Measurements from ENCODE around the gene TMEM63C. TPM values are rescaled to one million over a fixed set of nuclear protein-coding genes. Genes with fewer than 3 reads are reported as not detected.
"Not testable (repeated sequence)": the region's sequence is repeated elsewhere in the genome, so short reads cannot be mapped to it uniquely, and the experiment has no call there.

The TMEM63C gene
- total RNA-seq, 3 donors from 2014 or later: 21.2 to 40.8 (median 34.9) TPM

DNA sequence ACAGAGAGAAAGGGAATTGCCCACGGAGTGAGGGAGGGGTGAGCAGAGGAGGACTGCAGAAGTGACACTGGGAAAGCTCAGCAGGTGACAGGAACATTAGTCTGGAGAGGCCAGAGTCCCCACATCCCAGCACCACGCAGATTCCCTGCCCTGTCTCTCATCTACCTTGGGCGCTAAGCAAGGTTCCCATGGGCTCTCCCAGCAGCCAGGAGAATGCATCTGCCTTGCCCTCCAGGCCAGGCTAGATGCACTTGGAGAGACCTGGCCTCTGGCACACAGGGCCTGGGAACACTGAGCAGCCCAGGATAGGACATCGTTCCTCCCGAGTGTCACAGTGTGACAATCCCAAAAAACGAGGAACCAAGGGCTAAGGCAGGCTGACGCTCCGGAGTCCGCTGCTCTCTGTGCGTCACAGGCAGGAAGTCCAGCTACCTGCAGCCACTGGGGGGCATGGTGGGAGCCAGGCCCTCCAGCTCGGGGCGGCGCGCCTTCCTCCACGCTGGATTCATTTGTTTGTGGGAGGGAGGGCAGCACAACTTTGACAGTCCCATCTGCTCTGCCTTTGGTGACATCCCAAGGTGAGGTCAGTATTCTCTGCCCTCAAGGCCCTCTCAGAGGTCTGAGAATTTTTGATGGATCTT is 94.8 kb downstream of the TMEM63C start:
- H3K4me1 ChIP-seq (ENCODE audit: low read depth): no peaks in the 10 kb centered on the region
- intact Hi-C loops (cut with DNase I, micrococcal nuclease): no loop called here
- H3K36me3 ChIP-seq (ENCODE audit: low read depth): no peaks in the 10 kb centered on the region
- TF ChIP-seq, protein P1, sequence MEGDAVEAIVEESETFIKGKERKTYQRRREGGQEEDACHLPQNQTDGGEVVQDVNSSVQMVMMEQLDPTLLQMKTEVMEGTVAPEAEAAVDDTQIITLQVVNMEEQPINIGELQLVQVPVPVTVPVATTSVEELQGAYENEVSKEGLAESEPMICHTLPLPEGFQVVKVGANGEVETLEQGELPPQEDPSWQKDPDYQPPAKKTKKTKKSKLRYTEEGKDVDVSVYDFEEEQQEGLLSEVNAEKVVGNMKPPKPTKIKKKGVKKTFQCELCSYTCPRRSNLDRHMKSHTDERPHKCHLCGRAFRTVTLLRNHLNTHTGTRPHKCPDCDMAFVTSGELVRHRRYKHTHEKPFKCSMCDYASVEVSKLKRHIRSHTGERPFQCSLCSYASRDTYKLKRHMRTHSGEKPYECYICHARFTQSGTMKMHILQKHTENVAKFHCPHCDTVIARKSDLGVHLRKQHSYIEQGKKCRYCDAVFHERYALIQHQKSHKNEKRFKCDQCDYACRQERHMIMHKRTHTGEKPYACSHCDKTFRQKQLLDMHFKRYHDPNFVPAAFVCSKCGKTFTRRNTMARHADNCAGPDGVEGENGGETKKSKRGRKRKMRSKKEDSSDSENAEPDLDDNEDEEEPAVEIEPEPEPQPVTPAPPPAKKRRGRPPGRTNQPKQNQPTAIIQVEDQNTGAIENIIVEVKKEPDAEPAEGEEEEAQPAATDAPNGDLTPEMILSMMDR (IDR thresholded peaks at IDR 0.05): no peak
- H3K9me3 ChIP-seq: no peaks in the 10 kb centered on the region
- no peak overlapping the region for H3K4me3 ChIP-seq
- ATAC-seq: no peak
- DNase-seq: no peak

DNA sequence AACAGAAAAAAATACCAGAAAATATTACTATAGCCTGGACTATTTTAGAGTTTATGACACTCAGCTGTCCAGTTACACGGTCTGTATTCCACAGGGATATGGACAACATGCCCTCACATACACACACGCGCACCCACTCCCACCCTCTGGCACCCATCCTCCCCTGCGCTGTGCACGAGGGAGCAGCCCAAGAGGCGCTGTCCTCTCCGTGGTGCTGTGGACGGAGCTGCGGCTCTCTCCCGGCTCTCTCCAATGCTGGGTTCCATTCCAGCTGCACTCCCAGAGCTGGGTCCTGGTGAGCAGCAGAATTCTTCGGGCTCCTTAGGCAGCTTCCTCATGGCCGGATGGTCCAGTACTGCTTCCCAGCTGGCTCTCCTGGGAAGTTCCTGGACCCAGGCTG is 95.4 kb downstream of the TMEM63C start:
- intact Hi-C loops (cut with DNase I, micrococcal nuclease): no loop called here
- Histone ChIP-seq H3K4me3 (no peak overlapping the region), H3K9me3 (no peaks in the 10 kb centered on the region), H3K36me3 (ENCODE audit: low read depth) (no peaks in the 10 kb centered on the region), H3K4me1 (ENCODE audit: low read depth) (no peaks in the 10 kb centered on the region)
- DNase-seq (no peak), ATAC-seq (no peak)
- TF ChIP-seq, protein P1 (IDR thresholded peaks at IDR 0.05): no peak

DNA sequence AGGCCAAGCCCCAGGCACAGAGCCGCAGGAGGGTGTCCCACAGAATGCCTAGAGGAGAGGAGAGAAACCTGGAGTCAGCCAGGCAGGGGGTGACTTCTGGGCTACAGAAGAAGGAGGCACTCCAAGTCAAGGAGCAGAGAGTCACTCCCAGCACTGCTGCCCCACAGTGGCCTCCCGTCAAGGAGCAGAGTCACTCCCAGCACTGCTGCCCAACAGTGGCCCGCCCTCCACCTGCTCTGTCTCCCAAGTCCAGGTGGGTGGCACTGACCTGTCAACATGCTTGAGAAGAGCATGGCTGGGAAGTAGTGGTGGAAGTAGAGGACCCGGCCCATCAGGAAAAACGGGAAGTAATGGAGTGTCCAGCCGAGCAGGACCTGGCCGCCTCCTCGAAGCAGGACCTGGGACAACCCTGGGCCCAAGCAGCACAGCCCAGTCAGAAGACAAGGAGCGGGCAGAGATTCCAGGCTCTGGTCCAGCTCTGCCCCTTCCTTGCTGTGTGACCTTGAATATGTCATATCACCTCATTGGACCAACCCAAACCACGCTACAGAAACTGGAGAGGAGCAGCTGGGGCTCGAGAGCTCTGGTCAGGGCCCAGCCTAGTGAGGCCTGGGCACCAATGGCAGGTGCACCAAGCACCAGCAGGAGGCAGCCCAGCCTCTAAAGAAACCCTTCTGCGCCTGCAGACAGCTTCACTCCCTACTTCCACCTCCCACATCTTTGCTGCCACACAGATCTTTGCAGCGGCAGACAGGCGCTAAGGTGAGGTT is 97.0 kb downstream of the TMEM63C start:
- TF ChIP-seq, protein P1 (IDR thresholded peaks at IDR 0.05): no peak
- peak; percentile 30 for ATAC-seq

DNA sequence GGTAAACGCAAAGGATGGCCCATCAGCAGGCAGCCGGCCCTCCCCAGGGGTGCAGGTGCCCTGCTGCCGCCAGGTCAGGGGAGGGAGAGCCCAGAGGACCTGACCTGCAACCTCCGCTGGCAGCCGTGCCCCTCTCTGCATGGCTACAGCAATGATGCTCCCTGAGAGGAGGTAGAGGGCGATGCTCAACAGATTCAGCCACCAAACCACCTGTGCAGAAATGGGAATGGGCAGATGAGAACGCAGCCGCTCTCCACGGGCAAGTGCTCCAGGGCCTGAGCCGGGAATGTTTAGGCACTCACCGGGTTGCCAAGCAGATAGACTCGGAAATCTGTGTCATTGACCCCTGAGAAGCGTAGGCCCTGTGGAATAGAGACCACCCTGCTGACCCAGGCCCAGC is 98.1 kb downstream of the TMEM63C start:
- intact Hi-C loops (cut with DNase I, micrococcal nuclease): no loop called here
- ATAC-seq (no peak), DNase-seq (no peak)
- Histone ChIP-seq H3K4me3 (no peak overlapping the region), H3K9me3 (no peaks in the 10 kb centered on the region), H3K36me3 (ENCODE audit: low read depth) (no peaks in the 10 kb centered on the region), H3K4me1 (ENCODE audit: low read depth) (no peaks in the 10 kb centered on the region)
- TF ChIP-seq, protein P1 (IDR thresholded peaks at IDR 0.05): no peak

More for the DNA sequence above, 97.0 kb downstream of the TMEM63C start:
- DNase-seq: no peak
- intact Hi-C loops (cut with DNase I, micrococcal nuclease): no loop called here
- Histone ChIP-seq H3K4me3 (no peak overlapping the region), H3K36me3 (ENCODE audit: low read depth) (no peaks in the 10 kb centered on the region), H3K4me1 (ENCODE audit: low read depth) (no peaks in the 10 kb centered on the region), H3K9me3 (no peaks in the 10 kb centered on the region)

DNA sequence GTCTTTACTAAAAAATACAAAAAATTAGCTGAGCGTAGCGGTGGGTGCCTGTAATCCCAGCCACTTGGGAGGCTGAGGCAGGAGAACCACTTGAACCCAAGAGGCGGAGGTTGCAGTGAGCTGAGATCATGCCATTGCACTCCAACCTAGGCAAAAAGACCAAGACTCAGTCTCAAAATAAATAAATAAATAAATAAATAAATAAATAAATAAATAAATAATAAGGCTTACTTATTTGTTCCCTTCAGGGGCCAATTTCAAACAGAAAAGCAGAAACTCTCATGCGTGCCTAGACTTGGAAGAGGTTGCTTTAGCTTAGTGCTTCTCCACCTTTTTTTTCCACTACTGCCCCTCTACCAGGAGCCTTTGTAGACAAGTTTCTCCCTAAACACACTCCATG is 99.3 kb downstream of the TMEM63C start:
- ATAC-seq; H3K36me3 ChIP-seq (ENCODE audit: low read depth); DNase-seq; intact Hi-C loops (cut with DNase I, micrococcal nuclease); H3K9me3 ChIP-seq; H3K4me3 ChIP-seq; H3K4me1 ChIP-seq (ENCODE audit: low read depth): not testable (repeated sequence)

DNA sequence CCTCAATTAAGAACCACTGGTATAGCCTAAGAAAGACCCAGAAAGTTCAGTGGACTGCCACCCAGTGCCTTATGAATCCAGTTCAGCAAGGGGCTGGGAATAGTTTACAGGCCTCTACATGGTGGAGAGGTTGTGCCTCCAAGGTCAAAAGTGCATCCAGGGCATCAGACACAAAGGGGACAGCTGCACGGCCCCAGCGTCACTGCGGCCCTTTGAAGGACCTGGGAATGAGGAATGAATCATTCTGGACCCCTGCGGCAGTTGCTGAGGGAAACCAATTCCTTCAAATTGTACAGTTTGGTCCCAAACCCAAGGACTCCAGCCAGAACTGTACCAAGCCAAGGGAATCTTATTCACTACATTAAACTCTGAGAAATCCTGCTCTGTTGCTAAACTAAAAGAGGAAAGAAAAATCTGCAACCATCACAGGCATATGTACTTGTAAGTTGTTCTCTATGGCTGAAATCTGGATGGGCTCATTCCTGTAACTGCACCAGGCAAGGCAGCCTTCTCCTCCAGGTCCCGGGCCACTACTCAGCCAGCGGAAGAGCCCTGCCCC is 100.3 kb downstream of the TMEM63C start:
- TF ChIP-seq, protein P1 (IDR thresholded peaks at IDR 0.05): no peak
- H3K9me3 ChIP-seq: no peaks in the 10 kb centered on the region
- ATAC-seq (no peak), DNase-seq (no peak)
- no peak overlapping the region for H3K4me3 ChIP-seq
- H3K4me1 ChIP-seq (ENCODE audit: low read depth): no peaks in the 10 kb centered on the region
- no peaks in the 10 kb centered on the region for H3K36me3 ChIP-seq (ENCODE audit: low read depth)
- intact Hi-C loops (cut with DNase I, micrococcal nuclease): no loop called here

Data from mucosa of descending colon (tissue), 3 donors.